Fibroblast of villous mesenchyme (primary cell): ENCODE measurements around the gene INSR. TPM values are rescaled to one million over a fixed set of nuclear protein-coding genes. Genes with fewer than 3 reads are reported as not detected.
"Not testable (repeated sequence)": the region's sequence is repeated elsewhere in the genome, so short reads cannot be mapped to it uniquely, and the experiment has no call there.

Source experiments
- DNase-seq: peaks from one replicate; pipeline ENCODE4 v3.0.0-alpha.2; 2010; ENCODE audit warnings: low read depth
- H3K4me3 ChIP-seq: 2 replicates; pipeline ENCODE4 v1.5.1; 2011; ENCODE audit warnings: low read depth, mild to moderate bottlenecking, low read length
- CTCF ChIP-seq: IDR thresholded peaks from 2 replicates; pipeline ENCODE4 v1.5.1; 2012; ENCODE audit warnings: low read depth, mild to moderate bottlenecking, low read length; ENCODE audit not compliant: insufficient read depth
- total RNA-seq: library from RNA; depleted of rRNA; stranded (reverse); fragments of >200 nt; gene quantifications from 2 replicates; pipeline ENCODE4 v1.2.3, GENCODE V29; 2012

INSR gene
- total RNA-seq, 1 donor, result 3.0 TPM

GRCh38 chr19:7238051-7238450 lies 56.2 kb downstream of the INSR start:
- DNase-seq, result no peak
- H3K4me3 ChIP-seq, result no peak overlapping the region
- TF ChIP-seq CTCF, result no peak

- no peak for DNase-seq
- H3K4me3 ChIP-seq, result no peak overlapping the region
- no peak for TF ChIP-seq CTCF
These were observed 58.1 kb downstream of the INSR start for GRCh38 chr19:7236153-7236552.

GRCh38 chr19:7230826-7231225 lies 63.4 kb downstream of the INSR start:
- no peak for TF ChIP-seq CTCF
- DNase-seq, result no peak
- H3K4me3 ChIP-seq, result no peak overlapping the region

- H3K4me3 ChIP-seq, result no peak overlapping the region
- no peak for TF ChIP-seq CTCF
- DNase-seq, result no peak
These were observed 64.5 kb downstream of the INSR start for GRCh38 chr19:7229735-7230134.

DNA sequence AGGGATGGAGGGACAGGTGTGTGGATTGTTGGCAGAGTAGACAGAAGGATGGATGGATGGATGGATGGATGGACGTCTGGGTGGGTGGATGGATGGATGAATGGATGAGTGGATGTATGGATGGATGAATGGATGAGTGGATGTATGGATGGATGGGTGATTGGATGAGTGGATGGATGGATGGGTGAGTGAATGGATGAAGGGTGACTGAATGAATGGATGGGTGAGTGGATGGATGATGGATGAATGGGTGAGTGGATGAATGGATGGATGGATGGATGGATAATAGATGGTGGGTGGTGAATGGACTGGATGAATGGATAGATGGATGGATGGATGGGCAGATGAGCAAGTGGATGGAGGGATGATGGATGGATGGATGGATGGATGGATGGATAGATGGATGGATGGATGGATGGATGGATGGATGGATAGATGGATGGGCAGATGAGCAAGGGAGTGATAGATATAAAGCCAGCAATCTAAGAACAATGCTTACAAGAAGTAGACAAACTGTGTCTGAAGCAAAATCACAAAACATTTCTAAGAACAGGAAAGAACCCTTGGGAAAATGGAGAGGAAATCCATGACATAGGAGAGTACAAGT lies 65.2 kb downstream of the INSR start:
- no peak for DNase-seq
- no peak overlapping the region for H3K4me3 ChIP-seq
- TF ChIP-seq CTCF, result no peak

GRCh38 chr19:7227735-7228134 lies 66.5 kb downstream of the INSR start:
- no peak overlapping the region for H3K4me3 ChIP-seq
- DNase-seq, result no peak
- no peak for TF ChIP-seq CTCF

- DNase-seq, H3K4me3 ChIP-seq: not testable (repeated sequence)
These were observed 67.1 kb downstream of the INSR start for GRCh38 chr19:7227149-7227548.
